Uterus (tissue), 4 donors: ENCODE measurements around the gene CLCF1. TPM values are rescaled to one million over a fixed set of nuclear protein-coding genes. Genes with fewer than 3 reads are reported as not detected.
A peak's percentile ranks its signal among the peaks of the same experiment; 100 is the strongest.

Experiments used
- DNase-seq, 2 donors: peaks; one replicate each; pipeline ENCODE4 v3.0.0-alpha.2; 2019 to 2020
- H3K27ac ChIP-seq, 2 donors: fragments of 200-600 bp; sonication (generic); 1 replicate in 1 of 2; 2 replicates in 1 of 2; pipeline ENCODE4 v1.5.1; 2016 to 2018
- H3K27me3 ChIP-seq, 2 donors: fragments of 200-600 bp; sonication (generic); one replicate each; pipeline ENCODE4 v1.5.1; 2018 to 2019; ENCODE audit warnings: control low read depth in 1 of 2
- H3K36me3 ChIP-seq, 2 donors: fragments of 200-600 bp; sonication (generic); one replicate each; pipeline ENCODE4 v1.5.1; 2019; ENCODE audit warnings: control low read depth in 1 of 2
- H3K4me1 ChIP-seq, 2 donors: fragments of 200-600 bp; sonication (generic); one replicate each; pipeline ENCODE4 v1.5.1; 2018 to 2019; ENCODE audit warnings: control low read depth in 1 of 2
- H3K4me3 ChIP-seq, 2 donors: fragments of 200-600 bp; sonication (generic); 1 replicate in 1 of 2; 2 replicates in 1 of 2; pipeline ENCODE4 v1.5.1; 2018 to 2019; ENCODE audit warnings: mild to moderate bottlenecking in 1 of 2
- H3K9me3 ChIP-seq, 2 donors: fragments of 200-600 bp; sonication (generic); one replicate each; pipeline ENCODE4 v1.5.1; 2019; ENCODE audit warnings: control low read depth in 1 of 2
- POLR2A ChIP-seq, 2 donors: fragments of 450-650 bp; IDR thresholded peaks; one replicate each; pipeline ENCODE4 v1.6.1; 2016; ENCODE audit warnings: antibody characterized with exemption in 2 of 2, mild to moderate bottlenecking in 1 of 2, moderate library complexity in 1 of 2
- intact Hi-C: fragments of 100-400 bp; cut with DNase I; formaldehyde crosslinking; loops from one replicate; pipeline ENCODE4 v1.15.1; 2023; ENCODE audit warnings: low total_unique reads
- total RNA-seq, 4 donors: library from RNA; depleted of rRNA in 3 of 4; stranded (reverse); fragments of >200 nt in 3 of 4; gene quantifications; one replicate each; pipeline versions ENCODE4 v1.1.0 to v1.2.4, GENCODE V29; 2014 to 2023
- TF ChIP-seq, protein P1 (sequence below), 4 experiments: fragments of 200-600 bp in 2 of 4; fragments of 450-650 bp in 2 of 4; sonication (generic) in 2 of 4; IDR thresholded peaks; one replicate each; pipeline ENCODE4 v1.5.1; 2016 to 2019; ENCODE audit warnings: antibody characterized with exemption in 4 of 4, mild to moderate bottlenecking in 2 of 4, moderate library complexity in 1 of 4
- donor health status: DM: yes; HTN: yes; CAD: no.

CLCF1 gene
- total RNA-seq, 4 donors from 2014 or later: 0.77 to 19.3 (median 7.4) TPM

DNA sequence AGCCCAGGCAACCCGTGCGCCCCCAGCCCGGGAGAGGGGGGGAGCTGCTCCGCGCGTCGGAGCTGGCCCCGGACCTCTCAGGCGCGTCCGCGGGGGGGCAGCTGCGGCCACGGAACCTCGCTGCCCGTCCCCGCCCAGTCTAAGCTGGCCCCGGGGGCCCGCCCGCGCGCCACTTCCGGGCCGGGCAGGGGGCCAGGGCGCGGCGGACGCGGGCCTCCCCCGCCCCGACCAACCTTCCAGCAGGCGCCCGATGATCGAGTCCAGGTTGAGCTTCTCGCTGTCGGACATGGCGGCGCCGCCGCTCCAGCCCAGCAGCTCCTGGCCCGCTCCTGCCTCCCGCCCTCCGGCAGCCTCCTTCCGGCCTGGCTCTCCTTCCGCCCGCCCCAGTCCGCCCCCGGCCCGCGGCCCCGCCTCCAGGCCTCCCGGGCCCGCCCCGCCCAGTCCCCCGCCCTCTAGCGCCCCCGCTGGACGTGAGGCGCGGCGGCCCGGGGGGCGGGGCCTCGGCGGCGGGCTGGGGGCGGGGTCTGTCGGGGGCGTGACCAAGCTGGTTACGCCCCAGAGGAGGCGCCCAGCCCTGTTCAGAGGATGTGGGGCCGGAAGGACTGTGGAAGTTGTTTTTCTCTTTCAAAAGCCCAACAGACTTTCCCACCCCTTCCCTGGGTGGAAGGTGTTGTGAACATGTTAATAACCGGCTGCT, 28.2 kb upstream of the CLCF1 start, which contains the start of gene PPP1CA:
PPP1CA (minus strand) TSS at position 364 of the 697 bp plus-strand sequence; CDS start at position 288, 76 bp downstream.
- H3K36me3 ChIP-seq: no peaks in the 10 kb centered on the region
- H3K27ac ChIP-seq: peak within 1 kb of the TSS; percentile 83 to 88
- H3K27me3 ChIP-seq: no peaks in the 10 kb centered on the region
- intact Hi-C loops: no loop called here
- H3K4me3 ChIP-seq: peak within 1 kb of the TSS; percentile 59 to 74
- DNase-seq: peak; percentile 89 to 92
- peaks cover 0 to 7% of the 10 kb centered on the region in 2 donors for H3K4me1 ChIP-seq
- no peaks in the 10 kb centered on the region for H3K9me3 ChIP-seq
- peak; percentile 46 to 84 for TF ChIP-seq POLR2A (IDR thresholded peaks at IDR 0.05)
- TF ChIP-seq, protein P1, sequence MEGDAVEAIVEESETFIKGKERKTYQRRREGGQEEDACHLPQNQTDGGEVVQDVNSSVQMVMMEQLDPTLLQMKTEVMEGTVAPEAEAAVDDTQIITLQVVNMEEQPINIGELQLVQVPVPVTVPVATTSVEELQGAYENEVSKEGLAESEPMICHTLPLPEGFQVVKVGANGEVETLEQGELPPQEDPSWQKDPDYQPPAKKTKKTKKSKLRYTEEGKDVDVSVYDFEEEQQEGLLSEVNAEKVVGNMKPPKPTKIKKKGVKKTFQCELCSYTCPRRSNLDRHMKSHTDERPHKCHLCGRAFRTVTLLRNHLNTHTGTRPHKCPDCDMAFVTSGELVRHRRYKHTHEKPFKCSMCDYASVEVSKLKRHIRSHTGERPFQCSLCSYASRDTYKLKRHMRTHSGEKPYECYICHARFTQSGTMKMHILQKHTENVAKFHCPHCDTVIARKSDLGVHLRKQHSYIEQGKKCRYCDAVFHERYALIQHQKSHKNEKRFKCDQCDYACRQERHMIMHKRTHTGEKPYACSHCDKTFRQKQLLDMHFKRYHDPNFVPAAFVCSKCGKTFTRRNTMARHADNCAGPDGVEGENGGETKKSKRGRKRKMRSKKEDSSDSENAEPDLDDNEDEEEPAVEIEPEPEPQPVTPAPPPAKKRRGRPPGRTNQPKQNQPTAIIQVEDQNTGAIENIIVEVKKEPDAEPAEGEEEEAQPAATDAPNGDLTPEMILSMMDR (IDR thresholded peaks at IDR 0.05): peak in 2 of 4 experiments; percentile 46 to 59

DNA sequence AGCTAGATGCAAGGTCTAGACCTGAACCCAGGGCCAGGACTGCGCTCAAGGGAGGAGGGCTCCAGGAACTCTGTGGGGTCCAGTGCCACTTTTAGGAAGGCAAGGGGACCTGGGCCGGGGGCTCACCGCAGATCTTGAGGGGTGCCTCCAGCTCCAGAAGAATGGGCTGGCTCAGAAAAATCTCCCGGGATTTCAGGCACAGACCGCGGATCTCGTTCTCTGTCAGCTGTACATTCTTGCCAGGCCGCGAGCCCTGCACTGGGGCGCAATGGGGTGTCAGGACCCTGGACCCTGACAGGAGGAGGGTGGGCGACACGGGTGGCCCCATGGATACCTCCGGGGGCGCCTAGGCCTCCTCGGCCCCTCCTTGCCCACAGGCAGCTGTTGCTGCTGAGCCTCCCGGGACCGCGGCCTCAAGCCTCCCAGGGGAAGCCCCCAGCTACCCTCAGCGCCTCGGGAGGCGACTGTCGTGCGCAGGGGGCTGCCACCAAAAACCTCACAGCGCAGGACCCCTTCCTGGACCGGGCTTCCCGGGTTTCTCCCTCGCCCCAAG, 27.6 kb upstream of the CLCF1 start:
- H3K4me3 ChIP-seq: peak overlapping the region; percentile 59 to 74
- TF ChIP-seq POLR2A (IDR thresholded peaks at IDR 0.05): no peak
- H3K9me3 ChIP-seq: no peaks in the 10 kb centered on the region
- no peaks in the 10 kb centered on the region for H3K27me3 ChIP-seq
- peak in 1 of 2 donors; percentile 45 for DNase-seq
- no peaks in the 10 kb centered on the region for H3K36me3 ChIP-seq
- H3K27ac ChIP-seq: peak overlapping the region; percentile 83 to 88
- peaks cover 0 to 7% of the 10 kb centered on the region in 2 donors for H3K4me1 ChIP-seq
- intact Hi-C loops: no loop called here

DNA sequence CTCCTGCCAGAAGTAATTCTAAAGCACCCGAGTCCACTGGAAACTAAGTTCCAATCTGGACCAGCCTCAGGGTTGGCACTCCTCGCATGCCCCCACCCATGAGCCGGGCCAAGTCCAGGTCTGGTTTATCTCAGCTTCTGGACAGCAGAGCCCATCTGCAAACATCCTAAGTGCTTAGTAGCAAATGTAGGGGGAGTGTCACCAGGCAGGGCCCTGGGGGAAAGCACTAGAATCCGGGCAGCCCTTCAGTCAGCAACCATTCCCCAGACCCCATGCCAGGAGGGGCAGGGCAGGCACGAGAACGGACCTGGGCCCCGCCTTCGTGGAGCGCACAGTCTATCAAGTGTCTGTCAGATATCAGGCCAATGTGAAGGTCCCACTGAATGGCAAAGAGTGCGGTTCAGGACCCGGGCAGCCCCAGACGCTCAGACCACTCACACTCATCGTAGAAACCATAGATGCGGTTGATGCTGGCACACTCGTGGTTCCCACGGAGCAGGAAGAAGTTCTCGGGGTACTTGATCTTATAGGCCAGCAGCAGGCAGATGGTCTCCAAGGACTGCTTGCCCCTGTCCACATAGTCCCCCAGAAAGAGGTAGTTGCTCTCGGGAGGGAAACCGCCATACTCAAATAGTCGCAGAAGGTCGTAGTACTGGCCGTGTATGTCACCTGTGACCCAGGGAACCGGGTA, 27.0 kb upstream of the CLCF1 start:
- Histone ChIP-seq H3K27ac (peak overlapping the region; percentile 83 to 88), H3K9me3 (no peaks in the 10 kb centered on the region), H3K4me3 (peak overlapping the region; percentile 59 to 74), H3K4me1 (peaks cover 0 to 7% of the 10 kb centered on the region in 2 donors), H3K27me3 (no peaks in the 10 kb centered on the region), H3K36me3 (no peaks in the 10 kb centered on the region)
- no peak for DNase-seq
- intact Hi-C loops: no loop called here
- no peak for TF ChIP-seq POLR2A (IDR thresholded peaks at IDR 0.05)
- TF ChIP-seq, protein P1 (IDR thresholded peaks at IDR 0.05): no peak

DNA sequence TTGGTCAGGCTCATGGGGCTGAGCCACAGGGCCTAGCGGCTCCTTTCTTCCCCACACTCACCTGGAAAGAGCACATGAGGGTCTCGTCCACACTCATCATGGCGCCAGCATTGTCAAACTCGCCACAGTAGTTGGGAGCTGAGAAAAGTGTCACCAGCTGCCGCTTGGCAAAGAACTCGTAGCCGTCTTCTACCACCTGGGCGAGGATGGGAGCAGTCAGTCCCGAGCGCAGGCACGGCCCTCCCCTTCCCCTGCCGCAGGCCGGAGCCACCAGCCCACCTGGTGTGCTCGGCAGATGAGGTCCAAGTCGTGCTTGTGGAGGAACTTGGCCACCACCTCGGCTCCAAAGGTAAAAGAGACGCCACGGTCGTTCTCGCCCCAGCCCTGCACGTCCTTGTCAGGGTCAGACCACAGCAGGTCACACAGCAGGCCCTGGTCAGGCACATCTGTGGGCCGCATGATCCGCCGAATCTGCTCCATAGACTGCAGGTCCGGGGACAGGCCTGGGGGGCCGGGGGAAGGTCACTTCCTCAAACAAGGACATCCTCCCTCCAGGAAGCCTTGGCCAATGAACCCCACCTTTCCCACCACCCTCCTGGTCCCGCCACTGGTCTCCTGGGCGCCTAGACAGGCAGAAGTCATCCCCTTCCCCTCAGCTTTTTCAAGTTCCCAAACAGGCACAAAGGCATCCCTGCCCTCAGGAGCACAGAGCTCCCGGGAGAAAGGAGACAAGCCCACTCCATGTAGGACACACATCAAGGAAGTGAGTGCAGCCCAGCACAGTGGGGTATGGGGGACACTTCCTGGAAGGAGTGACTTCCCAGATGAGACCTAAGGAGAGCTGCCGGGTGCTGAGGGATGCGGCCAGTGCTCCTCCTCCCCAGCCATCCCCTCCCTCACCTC, 25.5 kb upstream of the CLCF1 start:
- H3K4me1 ChIP-seq: peaks cover 0 to 7% of the 10 kb centered on the region in 2 donors
- intact Hi-C loops: loop anchor here (5.0 kb wide), 1 partner anchor 108 kb away; the partner anchor contains the start of genes CDK2AP2 and PITPNM1
- H3K36me3 ChIP-seq: no peaks in the 10 kb centered on the region
- H3K4me3 ChIP-seq: no peak overlapping the region
- no peak for DNase-seq
- no peak overlapping the region for H3K27ac ChIP-seq
- no peaks in the 10 kb centered on the region for H3K27me3 ChIP-seq
- no peaks in the 10 kb centered on the region for H3K9me3 ChIP-seq
- no peak for TF ChIP-seq POLR2A (IDR thresholded peaks at IDR 0.05)
- TF ChIP-seq, protein P1 (IDR thresholded peaks at IDR 0.05): no peak
